ENCODE results near the gene RFT1. TPM values are rescaled to one million over a fixed set of nuclear protein-coding genes. Genes with fewer than 3 reads are reported as not detected.

RFT1 gene, protein sequence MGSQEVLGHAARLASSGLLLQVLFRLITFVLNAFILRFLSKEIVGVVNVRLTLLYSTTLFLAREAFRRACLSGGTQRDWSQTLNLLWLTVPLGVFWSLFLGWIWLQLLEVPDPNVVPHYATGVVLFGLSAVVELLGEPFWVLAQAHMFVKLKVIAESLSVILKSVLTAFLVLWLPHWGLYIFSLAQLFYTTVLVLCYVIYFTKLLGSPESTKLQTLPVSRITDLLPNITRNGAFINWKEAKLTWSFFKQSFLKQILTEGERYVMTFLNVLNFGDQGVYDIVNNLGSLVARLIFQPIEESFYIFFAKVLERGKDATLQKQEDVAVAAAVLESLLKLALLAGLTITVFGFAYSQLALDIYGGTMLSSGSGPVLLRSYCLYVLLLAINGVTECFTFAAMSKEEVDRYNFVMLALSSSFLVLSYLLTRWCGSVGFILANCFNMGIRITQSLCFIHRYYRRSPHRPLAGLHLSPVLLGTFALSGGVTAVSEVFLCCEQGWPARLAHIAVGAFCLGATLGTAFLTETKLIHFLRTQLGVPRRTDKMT
- total RNA-seq (2014; rRNA removed; shearing (Covaris generic)), result 12.9 and 18.0 TPM in 2 replicates

GRCh38 chr3:53130179-53131061 lies at the start of gene RFT1:
Gene RFT1 (minus strand): TSS chr3:53130435. CDS start chr3:53130400, 35 bp downstream.
- Histone ChIP-seq H3K36me3 (peaks cover 11% of the 10 kb centered on the region), H3K4me1 (replicated peaks) (peaks cover 8% of the 10 kb centered on the region), H3K27me3 (replicated peaks) (no peaks in the 10 kb centered on the region), H3K4me3 (peak within 1 kb of the TSS; percentile 63), H3K27ac (peak within 1 kb of the TSS; percentile 67), H3K9me3 (replicated peaks) (no peaks in the 10 kb centered on the region)
- peak; percentile 93 to 95 for DNase-seq (ENCODE audit: low read depth in 1 of 2, low spot score in 2 of 2)

- Histone ChIP-seq H3K27me3 (replicated peaks) (no peaks in the 10 kb centered on the region), H3K4me3 (no peak overlapping the region), H3K4me1 (replicated peaks) (no peaks in the 10 kb centered on the region)
These were observed 49.3 kb upstream of the RFT1 start for GRCh38 chr3:53179580-53179979.

GRCh38 chr3:53178246-53178645 lies 48.0 kb upstream of the RFT1 start:
- H3K27ac ChIP-seq, result no peak overlapping the region
- no peaks in the 10 kb centered on the region for H3K9me3 ChIP-seq (replicated peaks)
- H3K36me3 ChIP-seq, result peaks cover 25% of the 10 kb centered on the region
- H3K4me1 ChIP-seq (replicated peaks), result no peaks in the 10 kb centered on the region
- H3K27me3 ChIP-seq (replicated peaks), result no peaks in the 10 kb centered on the region
- no peak for DNase-seq (ENCODE audit: low read depth in 1 of 2, low spot score in 2 of 2)
- no peak overlapping the region for H3K4me3 ChIP-seq

More at GRCh38 chr3:53179580-53179979, 49.3 kb upstream of the RFT1 start:
- no peak for DNase-seq (ENCODE audit: low read depth in 1 of 2, low spot score in 2 of 2)
- H3K9me3 ChIP-seq (replicated peaks), result no peaks in the 10 kb centered on the region
- no peak overlapping the region for H3K27ac ChIP-seq
- peaks cover 17% of the 10 kb centered on the region for H3K36me3 ChIP-seq

DNA sequence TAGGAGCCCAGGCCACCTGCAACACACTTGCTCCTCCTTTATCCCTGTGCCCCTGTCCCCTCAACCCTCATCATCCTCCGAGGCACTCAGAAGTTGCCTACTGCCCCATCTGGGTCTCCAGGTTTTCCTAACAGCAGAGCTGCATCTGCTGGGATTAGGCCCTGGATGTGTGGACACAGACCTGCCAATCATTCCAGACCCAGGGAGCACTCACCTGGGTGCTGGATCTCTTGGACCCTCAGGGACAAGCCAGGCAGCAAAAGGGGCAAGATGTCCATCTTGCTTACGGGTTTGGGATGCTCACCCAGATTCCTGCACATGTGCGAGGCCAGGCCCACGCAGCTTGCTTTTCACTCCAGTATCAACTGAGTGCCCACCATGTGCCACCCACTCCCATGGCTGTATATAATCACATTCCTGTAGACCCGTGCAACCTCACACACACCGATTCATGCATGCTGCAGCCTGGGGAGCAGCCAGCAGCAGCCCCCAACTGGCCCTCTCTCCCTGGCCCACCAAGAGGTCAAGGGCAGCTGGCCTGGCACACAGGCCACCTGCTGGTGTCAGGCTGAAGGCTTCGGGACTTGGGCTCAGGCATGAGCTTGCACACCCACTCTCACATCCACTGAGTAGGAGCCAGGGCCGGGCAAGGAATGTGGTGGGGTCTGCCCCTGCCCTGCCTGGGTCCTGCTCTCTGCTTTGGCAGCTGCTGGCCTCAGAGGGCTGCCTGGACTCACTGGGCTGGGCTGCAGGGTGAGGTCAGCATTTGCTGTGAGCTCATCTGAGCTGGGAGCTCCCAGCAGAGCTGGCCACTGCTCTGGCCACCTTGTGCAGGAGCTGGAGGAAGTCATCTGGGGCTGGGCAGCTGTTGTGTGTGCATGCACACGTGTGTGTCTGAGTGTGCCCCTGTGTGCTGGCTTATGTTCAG lies 45.6 kb upstream of the RFT1 start:
- peaks cover 19% of the 10 kb centered on the region for H3K36me3 ChIP-seq
- no peaks in the 10 kb centered on the region for H3K27me3 ChIP-seq (replicated peaks)
- no peaks in the 10 kb centered on the region for H3K4me1 ChIP-seq (replicated peaks)
- no peak overlapping the region for H3K27ac ChIP-seq
- no peak for DNase-seq (ENCODE audit: low read depth in 1 of 2, low spot score in 2 of 2)
- H3K4me3 ChIP-seq, result no peak overlapping the region
- no peaks in the 10 kb centered on the region for H3K9me3 ChIP-seq (replicated peaks)

- Histone ChIP-seq H3K36me3 (peaks cover 12% of the 10 kb centered on the region), H3K27me3 (replicated peaks) (no peaks in the 10 kb centered on the region), H3K4me1 (replicated peaks) (no peaks in the 10 kb centered on the region), H3K4me3 (no peak overlapping the region), H3K27ac (no peak overlapping the region), H3K9me3 (replicated peaks) (no peaks in the 10 kb centered on the region)
- DNase-seq (ENCODE audit: low read depth in 1 of 2, low spot score in 2 of 2), result no peak
These were observed 44.4 kb upstream of the RFT1 start for GRCh38 chr3:53174346-53175250.

DNA sequence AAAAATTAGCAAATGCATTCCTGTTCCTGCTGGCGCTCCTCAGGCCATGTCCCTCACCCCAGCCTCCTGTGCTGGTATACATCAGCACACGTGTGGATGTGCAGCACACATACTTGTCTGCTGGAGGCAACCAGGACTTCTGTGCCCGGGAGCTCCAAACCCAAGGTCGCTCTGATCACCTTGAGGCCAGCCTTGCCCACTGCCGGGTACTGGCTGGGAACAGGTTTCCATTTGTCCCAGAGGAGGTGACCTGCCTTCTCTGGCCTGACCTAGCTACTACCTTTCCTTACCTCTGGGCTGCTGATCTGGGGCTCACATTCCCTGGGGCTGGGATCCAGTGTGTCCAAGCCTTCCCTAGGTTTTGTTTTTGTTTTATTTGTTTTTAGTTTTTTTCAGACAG lies 42.9 kb upstream of the RFT1 start:
- no peak overlapping the region for H3K4me3 ChIP-seq
- no peak for DNase-seq (ENCODE audit: low read depth in 1 of 2, low spot score in 2 of 2)
- H3K27ac ChIP-seq, result no peak overlapping the region
- no peaks in the 10 kb centered on the region for H3K9me3 ChIP-seq (replicated peaks)
- no peaks in the 10 kb centered on the region for H3K27me3 ChIP-seq (replicated peaks)
- H3K4me1 ChIP-seq (replicated peaks), result no peaks in the 10 kb centered on the region
- H3K36me3 ChIP-seq, result peaks cover 8% of the 10 kb centered on the region

DNA sequence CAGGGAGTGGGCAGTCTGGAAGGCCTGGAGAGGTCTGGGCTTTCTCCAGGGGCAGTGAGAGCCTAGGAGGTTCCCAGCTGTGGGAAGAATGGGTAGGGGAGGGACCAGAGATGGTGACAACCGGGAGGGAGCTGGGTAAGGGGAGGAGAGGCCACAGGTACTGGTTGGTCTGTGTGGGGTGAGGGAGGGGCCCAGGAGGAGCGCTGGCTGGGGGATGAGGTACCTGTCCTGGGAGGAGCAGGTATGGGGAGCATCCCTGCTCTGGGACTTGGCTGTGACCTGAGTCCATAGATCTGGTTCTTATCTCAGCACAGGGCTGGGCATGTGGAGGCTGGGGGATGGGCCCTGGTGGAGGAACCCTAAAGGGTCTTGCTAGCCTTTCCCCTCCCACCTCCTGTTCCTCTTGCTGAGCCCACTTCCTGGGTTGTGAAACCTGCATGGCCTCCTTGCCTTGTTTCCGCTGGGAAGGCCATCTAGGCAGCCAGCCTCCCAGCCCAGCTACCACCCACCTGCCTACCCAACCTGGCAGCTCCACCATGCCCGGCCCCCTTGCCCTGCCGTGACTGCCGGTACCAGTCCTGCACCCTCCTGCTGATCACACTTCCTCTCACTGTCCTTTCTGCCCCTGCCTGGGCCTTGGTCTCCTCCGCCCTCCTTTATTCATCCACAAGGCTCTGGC lies 41.7 kb upstream of the RFT1 start:
- peaks cover 4% of the 10 kb centered on the region for H3K4me1 ChIP-seq (replicated peaks)

DNA sequence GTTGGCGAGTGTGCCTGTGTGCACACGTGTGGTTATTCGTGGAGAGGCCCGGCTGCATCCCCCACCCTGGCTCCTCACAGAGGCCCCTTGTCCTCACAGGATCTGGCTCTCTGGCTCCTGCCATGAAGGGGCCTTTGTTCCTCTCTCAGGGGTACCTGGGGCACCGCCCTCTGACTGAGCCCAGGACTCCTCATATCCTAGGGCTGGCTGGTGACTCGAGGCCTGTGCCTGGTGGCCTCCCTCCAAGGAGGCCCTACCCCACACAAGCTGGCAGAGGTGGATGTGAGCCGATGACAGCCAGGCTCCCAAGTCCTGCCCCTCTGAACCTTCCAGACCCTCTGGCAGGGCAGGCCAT lies 40.8 kb upstream of the RFT1 start:
- Histone ChIP-seq H3K4me1 (replicated peaks) (peaks cover 11% of the 10 kb centered on the region), H3K4me3 (no peak overlapping the region), H3K27me3 (replicated peaks) (no peaks in the 10 kb centered on the region), H3K9me3 (replicated peaks) (no peaks in the 10 kb centered on the region), H3K27ac (no peak overlapping the region), H3K36me3 (peaks cover 16% of the 10 kb centered on the region)
- no peak for DNase-seq (ENCODE audit: low read depth in 1 of 2, low spot score in 2 of 2)

More for the DNA sequence above, 41.7 kb upstream of the RFT1 start:
- H3K4me3 ChIP-seq, result no peak overlapping the region
- H3K27ac ChIP-seq, result no peak overlapping the region
- no peak for DNase-seq (ENCODE audit: low read depth in 1 of 2, low spot score in 2 of 2)
- H3K27me3 ChIP-seq (replicated peaks), result no peaks in the 10 kb centered on the region
- H3K9me3 ChIP-seq (replicated peaks), result no peaks in the 10 kb centered on the region
- H3K36me3 ChIP-seq, result peaks cover 8% of the 10 kb centered on the region

- H3K4me1 ChIP-seq (replicated peaks), result peaks cover 11% of the 10 kb centered on the region
- no peaks in the 10 kb centered on the region for H3K27me3 ChIP-seq (replicated peaks)
- no peak overlapping the region for H3K27ac ChIP-seq
- H3K4me3 ChIP-seq, result no peak overlapping the region
- no peaks in the 10 kb centered on the region for H3K9me3 ChIP-seq (replicated peaks)
- DNase-seq (ENCODE audit: low read depth in 1 of 2, low spot score in 2 of 2), result no peak
- peaks cover 16% of the 10 kb centered on the region for H3K36me3 ChIP-seq
These were observed 40.3 kb upstream of the RFT1 start for GRCh38 chr3:53170325-53171063.

DNA sequence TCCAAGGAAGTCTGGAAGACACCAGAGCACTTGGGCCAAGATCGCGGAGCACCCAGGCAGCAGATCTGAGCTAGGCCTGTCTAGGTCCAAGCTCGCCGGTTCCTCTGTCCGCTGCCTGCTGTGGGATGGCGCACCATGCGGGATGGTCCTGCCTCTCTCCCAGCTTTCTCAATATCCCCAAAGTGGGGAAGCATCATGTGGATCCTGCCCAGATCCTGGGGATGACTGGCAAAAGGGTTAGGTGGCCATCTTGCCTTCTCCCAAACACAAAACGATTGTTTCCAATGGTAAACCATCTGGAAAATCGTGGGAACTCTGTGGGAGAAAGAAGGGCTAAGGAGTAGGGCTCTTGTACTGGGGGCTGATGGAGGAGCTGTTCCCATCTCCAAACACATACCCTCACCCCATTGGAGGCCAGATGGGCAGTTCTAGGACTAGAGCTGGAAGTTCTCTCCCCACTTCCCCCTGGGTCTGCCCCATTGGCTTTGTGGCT lies 39.6 kb upstream of the RFT1 start:
- H3K27ac ChIP-seq, result no peak overlapping the region
- no peak overlapping the region for H3K4me3 ChIP-seq

GRCh38 chr3:53169045-53169831 lies 39.0 kb upstream of the RFT1 start:
- no peak overlapping the region for H3K27ac ChIP-seq
- no peaks in the 10 kb centered on the region for H3K27me3 ChIP-seq (replicated peaks)
- H3K36me3 ChIP-seq, result peaks cover 16% of the 10 kb centered on the region
- H3K9me3 ChIP-seq (replicated peaks), result no peaks in the 10 kb centered on the region
- H3K4me1 ChIP-seq (replicated peaks), result peaks cover 11% of the 10 kb centered on the region
- H3K4me3 ChIP-seq, result no peak overlapping the region
- DNase-seq (ENCODE audit: low read depth in 1 of 2, low spot score in 2 of 2), result no peak

More for the DNA sequence above, 39.6 kb upstream of the RFT1 start:
- no peak for DNase-seq (ENCODE audit: low read depth in 1 of 2, low spot score in 2 of 2)
- no peaks in the 10 kb centered on the region for H3K27me3 ChIP-seq (replicated peaks)
- H3K36me3 ChIP-seq, result peaks cover 16% of the 10 kb centered on the region
- H3K4me1 ChIP-seq (replicated peaks), result peaks cover 11% of the 10 kb centered on the region
- H3K9me3 ChIP-seq (replicated peaks), result no peaks in the 10 kb centered on the region

Measured in SJSA1 (cell line).